Karpas-422 (cell line): ENCODE results near the gene NDUFAF7. TPM values are rescaled to one million over a fixed set of nuclear protein-coding genes. Genes with fewer than 3 reads are reported as not detected.

Source experiments
- DNase-seq: peaks from one replicate; pipeline ENCODE4 v3.0.0-alpha.2; 2015
- H2AFZ ChIP-seq: fragments of 200-600 bp; sonication (generic); 2 replicates; pipeline ENCODE4 v1.6.1; 2014; ENCODE audit warnings: antibody characterized with exemption, low read length, mixed read lengths
- H3K27ac ChIP-seq: fragments of 200-600 bp; sonication (generic); 2 replicates; pipeline ENCODE4 v1.5.1; 2014; ENCODE audit warnings: mild to moderate bottlenecking, low read length, moderate library complexity
- H3K27me3 ChIP-seq: fragments of 200-600 bp; sonication (generic); 2 replicates; pipeline ENCODE4 v1.6.1; 2014; ENCODE audit warnings: low read length, mixed read lengths
- H3K36me3 ChIP-seq: fragments of 200-600 bp; sonication (generic); 2 replicates; pipeline ENCODE4 v1.6.1; 2014; ENCODE audit warnings: low read length, mixed read lengths; ENCODE audit not compliant: insufficient read depth
- H3K4me1 ChIP-seq: fragments of 200-600 bp; sonication (generic); 2 replicates; pipeline ENCODE4 v1.6.1; 2014; ENCODE audit warnings: mild to moderate bottlenecking, low read length, mixed read lengths
- H3K4me2 ChIP-seq: fragments of 200-600 bp; sonication (generic); 2 replicates; pipeline ENCODE4 v1.6.1; 2014; ENCODE audit warnings: low read length, low read depth, mild to moderate bottlenecking; ENCODE audit not compliant: poor library complexity, severe bottlenecking
- H3K4me3 ChIP-seq: fragments of 200-600 bp; sonication (generic); 2 replicates; pipeline ENCODE4 v1.5.1; 2014; ENCODE audit warnings: mild to moderate bottlenecking, antibody characterized with exemption, low read length, mixed read lengths
- H3K79me2 ChIP-seq: fragments of 200-600 bp; sonication (generic); 2 replicates; pipeline ENCODE4 v1.6.1; 2014; ENCODE audit warnings: mild to moderate bottlenecking, low read length, mixed read lengths
- H3K9ac ChIP-seq: fragments of 200-600 bp; sonication (generic); 2 replicates; pipeline ENCODE4 v1.6.0; 2014; ENCODE audit warnings: low read length
- H3K9me2 ChIP-seq: fragments of 200-600 bp; sonication (generic), shearing (Covaris generic); replicated peaks from 2 replicates; pipeline ENCODE4 v1.6.0; 2014; ENCODE audit warnings: mild to moderate bottlenecking, low read length, moderate library complexity; ENCODE audit not compliant: insufficient read depth
- H3K9me3 ChIP-seq: fragments of 300-700, 200-600 bp; sonication (generic); 2 replicates; pipeline ENCODE4 v1.6.1; 2014; ENCODE audit warnings: low read length, mixed read lengths
- H4K20me1 ChIP-seq: fragments of 200-600 bp; sonication (generic); 2 replicates; pipeline ENCODE4 v1.6.1; 2014; ENCODE audit warnings: mild to moderate bottlenecking, antibody characterized with exemption, low read length, low read depth; ENCODE audit not compliant: insufficient read depth
- total RNA-seq: library from RNA; depleted of rRNA; stranded (reverse); fragments of >200 nt; shearing (Covaris generic); gene quantifications from 2 replicates; pipeline ENCODE4 v1.2.3, GENCODE V29; 2014; ENCODE audit warnings: low replicate concordance; rRNA removed

NDUFAF7 gene
- total RNA-seq, 1 experiment from 2014 or later: 42.2 TPM

DNA sequence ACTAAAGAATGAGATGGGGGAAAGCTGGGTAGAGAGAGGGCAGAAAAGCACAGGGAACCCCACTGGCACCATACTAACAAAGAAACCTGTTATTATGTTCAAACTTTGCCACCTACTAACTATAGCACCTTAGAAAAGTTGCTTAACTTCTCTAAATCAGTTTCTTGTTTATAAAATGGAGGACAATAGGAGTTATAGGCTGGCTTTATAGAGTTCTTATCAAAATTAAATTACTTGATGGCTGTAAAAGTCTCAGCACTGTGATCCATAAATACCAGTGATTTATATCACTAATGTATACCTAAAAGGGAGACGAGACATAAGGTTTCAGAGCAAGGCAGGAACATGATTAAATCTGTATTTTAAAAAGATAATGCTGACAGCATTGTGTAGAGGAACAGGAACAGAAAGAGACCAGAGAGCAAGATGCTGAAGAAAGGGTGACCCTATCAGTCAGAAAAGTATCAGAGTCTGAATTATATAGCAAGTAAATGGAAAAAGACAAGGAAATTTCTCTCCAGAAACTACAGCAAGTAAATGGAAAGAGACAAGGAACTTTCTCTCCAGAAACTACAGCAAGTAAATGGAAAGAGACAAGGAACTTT lies 64.1 kb downstream of the NDUFAF7 start:
- Histone ChIP-seq H2AFZ (0 out of 2 replicates have a peak overlapping the region, but pooled peaks have one; percentile 34), H3K9me2 (no peaks in the 10 kb centered on the region), H3K27ac (no peak overlapping the region), H4K20me1 (0 out of 2 replicates have a peak, but pooled peaks cover 4% of the 10 kb centered on the region), H3K9ac (no peak overlapping the region), H3K4me3 (no peak overlapping the region), H3K4me2 (no peak overlapping the region), H3K27me3 (no peaks in the 10 kb centered on the region), H3K4me1 (peaks cover 7% of the 10 kb centered on the region), H3K36me3 (no peaks in the 10 kb centered on the region), H3K9me3 (no peaks in the 10 kb centered on the region), H3K79me2 (peaks cover 15% of the 10 kb centered on the region)
- no peak for DNase-seq

DNA sequence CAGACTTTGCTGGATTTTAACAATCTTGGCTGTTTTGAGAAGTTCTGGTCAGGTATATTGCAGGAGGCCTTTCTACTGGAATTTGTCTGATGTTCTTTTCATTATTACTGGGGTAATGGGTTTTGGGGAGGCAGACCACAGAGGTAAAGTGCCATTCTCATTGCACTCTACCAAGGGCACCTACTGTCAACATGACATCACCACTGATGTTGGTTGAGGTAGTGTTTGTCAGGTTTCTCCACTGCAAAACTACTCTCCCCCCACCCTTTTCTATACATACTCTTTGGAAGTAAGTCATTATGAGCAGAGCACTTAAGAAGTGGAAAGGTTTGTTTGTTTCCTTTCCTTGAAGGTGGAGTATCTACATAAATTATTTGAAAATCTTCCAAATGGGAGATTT lies 66.2 kb downstream of the NDUFAF7 start:
- Histone ChIP-seq H3K9me3 (no peaks in the 10 kb centered on the region), H3K9me2 (no peaks in the 10 kb centered on the region), H3K27ac (no peak overlapping the region), H3K9ac (no peak overlapping the region), H2AFZ (no peak overlapping the region), H4K20me1 (peaks cover 9% of the 10 kb centered on the region; the same call in 1 of the 2 replicates), H3K4me2 (no peak overlapping the region), H3K27me3 (no peaks in the 10 kb centered on the region), H3K4me1 (peaks cover 7% of the 10 kb centered on the region), H3K4me3 (no peak overlapping the region), H3K36me3 (no peaks in the 10 kb centered on the region), H3K79me2 (peaks cover 15% of the 10 kb centered on the region)
- DNase-seq: no peak

Other genes with a start within 250 kb of the NDUFAF7 start
- 21.2 and 53.1 TPM in 2 replicates for gene HEATR5B, start 147.3 kb upstream of the NDUFAF7 start, total RNA-seq
- 7.8 and 16.4 TPM in 2 replicates for gene GPATCH11, start 147.1 kb upstream of the NDUFAF7 start, total RNA-seq
- gene EIF2AK2, start 74.7 kb upstream of the NDUFAF7 start, total RNA-seq: 24.9 and 29.3 TPM in 2 replicates
- not detected in 2 replicates for gene SULT6B1, start 43.0 kb upstream of the NDUFAF7 start, total RNA-seq
- 20.8 and 31.0 TPM in 2 replicates for gene CEBPZOS, start 35.2 kb upstream of the NDUFAF7 start, total RNA-seq
- 38.5 and 48.2 TPM in 2 replicates for gene CEBPZ, start 62 bp upstream of the NDUFAF7 start, total RNA-seq
- 10.8 and 20.8 TPM in 2 replicates for gene PRKD3, start 93.2 kb downstream of the NDUFAF7 start, total RNA-seq
- gene QPCT, start 113.0 kb downstream of the NDUFAF7 start, total RNA-seq: 4.8 and 8.8 TPM in 2 replicates